GM21381 (cell line): Measurements from ENCODE around the gene BCL11A.
"Not testable (repeated sequence)": the region's sequence is repeated elsewhere in the genome, so short reads cannot be mapped to it uniquely, and the experiment has no call there.

Experiments
- ATAC-seq: cut with Tn5 transposase; IDR thresholded peaks from one replicate; pipeline ENCODE4 v1.9.1; 2021; ENCODE audit warnings: mild to moderate bottlenecking, moderate library complexity; ENCODE audit not compliant: unreplicated experiment

Gene BCL11A

DNA sequence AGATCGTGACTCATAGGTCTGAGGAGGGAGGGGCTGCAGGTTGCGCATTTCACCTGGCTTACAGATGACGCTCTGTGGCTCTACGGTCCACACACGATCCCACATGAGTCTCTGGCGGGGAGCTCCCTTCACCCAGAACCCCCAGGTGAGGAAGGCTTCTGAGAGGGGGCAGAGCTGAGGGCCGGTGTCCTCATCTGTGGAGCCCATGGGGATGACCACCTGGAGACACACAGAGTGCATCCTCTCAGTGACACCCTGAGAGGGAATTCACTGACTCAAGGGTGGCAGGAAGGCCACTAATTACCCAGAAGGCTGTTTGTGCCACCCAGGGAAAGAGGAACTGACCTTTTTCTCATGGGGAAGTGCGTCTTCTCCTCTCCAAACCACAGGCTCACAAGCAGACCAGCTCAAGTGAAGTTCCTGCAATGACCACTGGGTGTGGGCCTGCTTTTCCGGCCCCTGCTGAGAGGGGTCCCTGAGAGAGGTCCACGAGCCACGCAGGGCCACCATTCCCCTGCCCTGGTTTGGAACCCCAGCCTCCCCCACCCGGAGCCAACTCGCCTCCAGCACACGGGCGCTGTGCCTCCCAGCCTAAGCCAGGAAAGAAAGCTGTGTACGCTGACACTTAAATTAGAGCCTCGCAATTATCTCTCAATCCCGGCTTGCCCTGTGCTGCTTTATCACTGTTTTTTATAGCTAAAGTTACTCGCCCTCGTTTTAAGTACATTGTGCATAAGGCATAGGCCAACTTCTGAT, 114.1 kb downstream of the BCL11A start:
- ATAC-seq = peak; percentile 97

DNA sequence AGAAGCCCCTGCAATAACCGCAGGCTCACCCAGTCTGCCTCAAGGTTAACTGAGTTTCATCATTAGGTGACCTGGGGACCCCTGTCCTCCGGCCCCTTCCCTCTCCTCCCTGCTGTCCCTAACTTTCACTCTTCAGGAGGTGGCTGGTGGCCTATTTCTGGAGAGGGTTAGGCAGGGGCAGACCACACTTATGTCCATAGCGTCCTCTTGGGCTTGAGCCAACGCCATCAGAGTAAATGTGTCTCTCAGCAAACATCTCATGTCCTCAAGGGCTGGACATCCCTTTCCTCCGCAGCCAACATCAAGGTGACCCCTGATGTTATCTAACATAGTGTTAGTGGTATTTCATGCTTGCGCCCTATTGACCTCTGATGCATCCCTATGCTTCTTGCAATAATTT, 114.8 kb downstream of the BCL11A start:
- ATAC-seq = no peak

DNA sequence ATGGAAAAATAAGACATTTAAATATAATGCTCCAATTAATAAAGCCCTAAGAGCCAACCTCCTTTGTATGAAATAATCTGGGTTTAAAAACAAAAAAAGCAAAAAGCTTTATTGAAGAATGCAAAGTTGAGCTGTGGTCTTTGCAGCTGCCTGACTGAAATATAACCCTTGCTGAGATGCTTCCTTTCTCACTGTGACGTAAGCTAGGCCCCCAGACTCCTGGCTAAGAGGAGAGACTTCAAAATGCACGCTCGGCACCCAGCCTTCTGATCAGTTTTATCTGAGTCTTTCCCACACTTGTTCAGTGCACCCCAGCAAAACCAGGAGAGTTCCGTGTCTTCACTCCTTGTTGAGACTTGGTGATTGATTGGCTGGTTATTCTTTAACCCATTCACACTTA, 115.3 kb downstream of the BCL11A start:
- ATAC-seq = no peak

DNA sequence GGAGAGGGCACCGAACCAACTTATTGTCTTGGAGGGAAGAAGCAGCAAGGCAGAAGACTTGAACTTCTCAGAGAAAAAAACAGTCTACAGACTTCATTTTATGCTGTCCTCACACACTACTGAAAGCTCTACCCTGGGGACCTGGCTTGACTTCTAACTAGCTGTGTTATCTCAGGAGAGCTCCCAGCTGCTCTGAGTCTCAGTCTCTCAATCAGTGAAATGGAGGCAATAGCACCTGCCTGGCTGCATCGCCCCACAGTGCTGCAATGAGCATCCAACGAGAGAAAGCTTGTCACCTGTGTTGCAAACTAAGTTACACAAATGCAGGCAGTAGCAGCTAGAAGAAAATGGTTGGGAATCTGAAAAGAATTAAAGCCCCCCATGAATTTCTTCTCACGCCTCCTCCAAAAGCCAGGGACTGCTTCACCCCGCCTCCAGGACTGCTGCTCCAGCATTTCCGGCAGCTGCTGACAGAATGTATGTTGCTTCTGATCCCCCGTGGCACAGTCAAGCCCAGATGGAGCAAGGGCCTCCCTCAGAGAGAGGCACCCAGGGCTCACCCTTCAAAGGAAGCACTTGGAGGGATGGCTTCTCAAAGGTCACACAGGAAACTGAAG, 116.3 kb downstream of the BCL11A start:
- ATAC-seq = no peak

DNA sequence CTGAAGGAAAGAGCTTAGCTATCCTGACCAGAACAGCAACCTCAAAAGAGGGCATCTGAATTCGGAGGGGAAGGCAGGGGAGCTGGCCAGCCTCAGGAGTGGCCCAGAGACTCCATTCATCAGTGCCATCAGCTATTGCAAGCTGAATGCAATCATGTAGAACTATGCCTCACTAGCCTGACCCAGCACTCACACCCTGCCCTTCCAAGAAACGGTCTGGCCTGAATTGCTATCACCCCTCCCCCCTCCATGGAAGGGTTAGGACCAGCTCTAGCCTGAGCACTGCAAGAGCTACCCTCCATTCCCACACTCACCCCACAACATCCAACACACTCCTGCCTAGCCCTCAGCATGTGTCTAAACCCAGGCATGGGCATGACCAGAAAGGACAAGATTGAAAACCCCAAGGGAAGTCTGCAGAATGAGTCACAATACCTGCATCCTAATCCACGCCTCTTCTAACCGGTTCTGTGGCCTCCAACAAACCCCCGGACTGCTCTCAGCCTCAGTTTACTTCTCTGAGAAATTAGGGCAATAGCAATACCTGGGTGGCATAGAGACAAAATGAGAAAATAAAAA, 120.3 kb downstream of the BCL11A start:
- no peak for ATAC-seq

DNA sequence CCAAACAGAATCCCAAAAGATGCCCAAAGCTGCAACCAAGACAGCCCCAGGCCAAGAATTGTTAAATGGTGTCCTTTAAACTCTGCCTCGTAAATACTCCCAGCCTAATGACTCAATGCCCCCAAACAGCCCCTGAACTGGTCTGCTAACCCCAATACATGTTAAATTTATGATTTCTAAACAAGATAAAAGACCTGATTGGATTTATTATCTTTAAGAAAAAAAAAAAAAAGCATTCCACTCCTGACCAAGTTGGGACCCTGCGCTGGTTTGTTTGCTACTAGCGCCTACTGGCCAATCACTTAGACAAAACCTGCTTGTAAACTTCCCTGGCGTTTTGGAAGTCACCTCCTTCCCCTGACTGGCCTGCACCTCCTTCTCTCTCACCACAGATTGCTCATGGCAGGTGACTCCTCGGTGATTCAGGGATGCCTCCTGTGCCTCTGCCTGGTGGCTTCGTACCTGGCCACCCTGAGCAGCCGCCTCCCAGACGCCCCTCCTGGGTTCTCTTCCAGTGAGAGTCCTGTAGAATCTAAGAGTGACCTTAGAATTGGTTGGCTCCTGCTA, 121.3 kb downstream of the BCL11A start:
- ATAC-seq = no peak

DNA sequence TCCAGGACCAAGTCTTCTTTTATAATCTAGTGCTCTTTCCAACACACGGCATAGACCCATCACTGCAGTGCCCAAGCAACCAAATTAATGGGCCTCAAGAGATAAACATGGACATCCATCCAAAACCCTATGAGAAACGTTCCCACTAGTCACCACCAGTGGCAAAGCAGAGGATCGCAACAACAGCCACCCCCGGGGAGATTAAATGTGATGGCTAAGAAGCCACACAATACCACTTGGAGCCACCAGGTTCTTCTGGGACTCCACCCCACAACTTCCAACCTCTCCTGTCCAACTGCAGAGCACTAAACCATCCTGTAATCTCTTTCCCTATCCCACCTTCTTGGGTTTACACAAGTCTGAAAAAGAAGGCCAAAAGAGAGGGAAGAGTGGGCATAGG, 123.8 kb downstream of the BCL11A start:
- no peak for ATAC-seq

DNA sequence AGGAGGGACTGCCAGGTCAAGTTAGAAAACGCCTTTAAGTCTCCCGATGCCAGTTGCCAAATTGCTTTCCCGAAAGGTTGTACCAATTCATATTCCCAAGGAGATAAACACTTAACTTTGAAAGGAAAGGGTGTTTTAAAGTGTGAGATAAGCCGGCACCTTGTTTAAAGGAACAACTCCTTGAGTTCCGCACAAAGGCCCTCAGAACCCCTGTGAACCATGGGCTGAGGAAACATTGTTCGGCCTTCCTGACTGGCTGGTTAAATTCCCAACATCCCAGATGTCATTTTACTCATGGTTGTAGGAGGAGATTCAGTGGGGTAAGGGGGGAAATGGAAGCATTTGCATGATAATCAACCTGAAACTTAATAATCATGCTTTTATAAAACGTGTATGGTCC, 126.6 kb downstream of the BCL11A start:
- ATAC-seq = no peak

DNA sequence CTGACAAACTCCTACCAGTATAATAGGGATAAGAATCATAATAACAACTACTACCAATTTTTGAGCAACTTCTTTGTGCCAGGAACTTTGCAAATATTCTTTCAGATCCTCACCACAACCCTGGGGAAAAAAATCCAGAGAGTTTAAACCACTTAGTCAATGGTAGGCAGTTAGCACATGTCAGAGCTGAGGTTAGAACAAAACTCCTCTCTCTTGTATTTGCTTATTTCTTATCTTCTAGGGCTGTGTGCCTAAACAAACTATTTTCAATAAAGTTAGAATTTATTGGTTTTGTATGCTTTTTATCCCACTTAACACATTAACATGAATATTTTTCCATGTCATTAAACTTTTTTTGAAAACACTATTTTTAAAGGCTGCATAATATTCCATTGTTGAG, 127.1 kb downstream of the BCL11A start:
- ATAC-seq = no peak

DNA sequence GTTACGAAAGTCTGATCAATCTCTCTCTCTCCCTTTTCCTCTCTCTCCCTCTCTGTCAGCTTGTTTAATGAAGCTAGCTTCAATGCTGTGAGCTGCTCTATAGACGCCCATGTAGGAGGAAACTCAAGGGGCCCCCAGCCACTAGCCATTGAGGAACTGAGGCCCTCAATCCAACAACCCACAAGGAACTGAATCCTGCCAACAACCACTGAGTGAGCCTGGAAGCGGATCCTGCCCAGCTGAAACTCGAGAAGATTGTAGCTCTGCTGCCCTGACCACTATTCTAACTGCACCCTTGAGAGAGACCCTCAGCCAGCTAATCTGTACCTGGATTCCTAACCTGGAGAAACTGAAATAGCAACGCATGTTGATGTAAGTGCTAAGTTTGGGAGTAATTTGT, 129.2 kb downstream of the BCL11A start:
- ATAC-seq = no peak

DNA sequence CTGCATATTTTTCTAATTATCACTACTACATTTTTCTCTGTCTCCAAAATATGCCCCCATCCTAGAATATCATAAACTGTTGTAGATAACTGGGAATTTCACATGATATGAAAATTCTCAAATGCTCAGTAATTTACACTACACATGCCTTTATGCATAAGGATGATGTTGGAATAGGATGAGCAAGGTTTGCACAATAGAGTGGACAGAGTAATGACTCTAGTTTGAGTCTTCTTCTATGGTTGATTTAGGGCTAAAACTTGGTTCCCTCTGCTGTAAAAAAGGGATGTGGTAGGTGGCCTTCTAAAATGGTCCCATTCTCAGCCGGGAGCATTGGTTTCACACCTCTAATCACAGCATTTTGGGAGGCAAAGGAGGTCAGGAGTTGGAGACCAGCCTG, 129.9 kb downstream of the BCL11A start:
- ATAC-seq = no peak

DNA sequence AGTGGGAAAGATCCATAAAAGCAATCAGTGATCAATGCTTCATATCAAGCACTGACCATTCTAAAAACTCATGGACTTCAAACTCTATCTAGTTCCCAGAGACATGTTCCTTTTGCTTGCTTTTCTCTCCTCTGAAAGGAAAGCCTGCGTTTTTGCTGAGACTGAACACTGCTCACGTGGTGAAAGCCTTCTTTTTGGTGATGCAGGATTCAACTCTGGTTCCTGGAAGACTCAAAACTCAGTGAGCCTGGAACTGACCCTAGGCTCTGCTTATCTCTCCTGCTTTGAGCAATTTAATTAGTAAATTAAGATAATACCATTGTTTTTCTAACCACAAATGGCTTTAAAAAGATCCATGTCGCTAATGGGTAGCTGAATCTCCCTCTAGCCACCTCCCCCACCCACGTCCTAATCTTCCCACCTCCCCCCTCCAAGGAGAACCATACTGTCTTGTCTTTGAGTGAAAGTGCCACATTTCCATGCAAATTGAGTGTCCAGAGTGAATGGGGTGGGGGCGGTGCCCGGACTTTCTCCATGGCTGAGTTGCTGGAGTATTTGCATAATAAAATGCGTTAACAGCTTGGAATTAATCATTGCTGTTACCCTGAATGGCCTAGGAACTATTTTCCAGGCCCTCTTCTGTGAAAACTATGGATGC, 130.5 kb downstream of the BCL11A start:
- no peak for ATAC-seq

DNA sequence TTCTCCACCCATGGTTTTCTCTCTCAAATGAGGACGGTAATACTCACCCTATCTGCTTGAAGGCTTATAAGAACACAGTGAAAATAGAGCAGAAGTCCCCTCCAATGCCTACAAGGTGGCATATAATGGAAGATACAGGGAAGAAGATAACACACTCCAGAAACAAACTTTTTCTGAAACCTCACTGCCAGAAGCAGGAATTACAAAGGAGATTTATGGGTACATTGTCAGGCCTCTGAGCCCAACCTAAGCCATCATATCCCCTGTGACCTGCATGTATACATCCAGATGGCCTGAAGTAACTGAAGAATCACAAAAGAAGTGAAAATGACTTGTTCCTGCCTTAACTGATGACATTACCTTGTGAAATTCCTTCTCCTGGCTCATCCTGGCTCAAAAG, 136.2 kb downstream of the BCL11A start:
- ATAC-seq = not testable (repeated sequence)

DNA sequence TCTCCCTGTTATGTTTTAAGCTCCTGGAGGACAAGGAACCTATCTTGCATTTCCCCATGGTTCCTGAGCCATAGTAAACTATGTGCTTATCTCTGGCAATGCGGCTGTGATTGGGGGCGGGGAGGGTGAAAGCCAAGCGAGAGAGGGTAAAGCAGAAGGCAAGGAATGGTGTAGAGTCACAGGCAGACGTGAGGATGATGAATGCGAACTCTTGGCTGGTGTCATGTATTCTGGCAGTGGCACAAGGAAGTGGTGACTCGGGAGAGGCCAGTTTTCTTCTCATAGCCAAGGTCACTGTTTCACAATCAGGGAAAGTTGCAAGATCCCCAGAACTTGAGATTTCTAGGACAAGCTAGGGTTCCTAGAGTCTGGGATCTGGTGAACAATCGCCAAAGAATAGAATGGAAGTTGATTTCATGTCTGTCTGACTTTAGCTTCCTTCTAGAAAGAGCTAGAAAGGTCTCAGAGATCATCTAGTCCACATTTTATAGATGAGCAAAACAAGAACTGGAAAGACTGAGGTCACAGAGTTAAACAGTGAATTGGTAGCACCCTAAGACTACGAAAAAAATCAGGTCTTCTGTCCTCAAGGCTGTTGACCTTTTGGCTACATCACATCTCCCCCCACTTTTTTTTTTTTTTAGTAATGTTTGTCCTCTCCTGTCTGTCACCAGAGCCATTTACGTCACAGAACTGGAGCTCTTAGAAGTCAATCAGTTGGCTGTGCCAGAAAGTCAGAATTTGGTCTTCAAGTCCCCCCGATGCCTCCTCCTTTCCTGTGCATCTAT, 137.0 kb downstream of the BCL11A start:
- ATAC-seq = no peak

DNA sequence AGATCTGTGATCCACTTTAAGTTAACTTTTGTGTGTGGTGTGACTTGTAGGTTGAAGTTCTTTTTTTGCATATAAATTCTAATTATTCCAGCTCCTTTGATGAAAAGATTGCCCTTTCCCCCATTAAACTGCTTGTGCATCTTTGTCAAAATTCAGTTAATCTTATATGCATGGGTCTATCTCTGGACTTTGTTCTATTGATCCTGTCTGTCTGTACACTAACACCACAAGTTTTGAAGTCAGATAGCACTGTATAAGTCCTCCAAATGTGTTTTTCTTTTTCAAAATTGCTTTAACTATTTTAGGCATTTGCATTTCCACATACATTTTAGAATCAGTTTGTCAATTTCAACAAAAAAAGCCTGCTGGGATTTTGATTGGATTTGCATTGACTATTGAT, 137.6 kb downstream of the BCL11A start:
- no peak for ATAC-seq

DNA sequence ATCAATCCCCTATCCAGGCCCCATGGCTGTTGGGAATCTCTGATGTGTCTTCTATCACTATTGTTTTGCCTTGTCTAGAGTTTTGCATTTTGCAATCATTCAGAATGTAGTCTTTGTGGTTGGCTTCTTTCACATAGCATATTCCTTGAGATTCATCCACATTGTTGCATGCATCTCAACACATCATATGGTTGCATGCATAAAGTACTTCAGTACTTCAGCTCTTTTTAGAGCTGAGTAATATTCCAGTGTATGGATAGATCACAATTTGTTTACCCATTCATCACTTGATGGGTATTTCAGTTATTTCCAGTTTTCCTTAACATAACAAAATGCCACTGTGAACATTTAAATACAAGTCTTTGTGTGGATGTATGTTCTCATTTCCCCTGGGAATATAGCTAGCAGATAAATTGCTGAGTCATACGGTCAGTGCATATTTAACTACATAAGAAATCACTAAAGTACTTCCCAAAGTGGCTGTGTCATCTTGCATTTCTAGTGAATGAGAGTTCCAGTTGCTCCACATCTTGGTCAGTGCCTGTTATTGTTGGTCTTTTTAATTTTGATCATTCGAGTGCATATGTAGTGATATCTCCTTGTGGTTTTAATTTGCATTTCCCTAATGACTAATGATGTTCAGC, 138.8 kb downstream of the BCL11A start:
- no peak for ATAC-seq

DNA sequence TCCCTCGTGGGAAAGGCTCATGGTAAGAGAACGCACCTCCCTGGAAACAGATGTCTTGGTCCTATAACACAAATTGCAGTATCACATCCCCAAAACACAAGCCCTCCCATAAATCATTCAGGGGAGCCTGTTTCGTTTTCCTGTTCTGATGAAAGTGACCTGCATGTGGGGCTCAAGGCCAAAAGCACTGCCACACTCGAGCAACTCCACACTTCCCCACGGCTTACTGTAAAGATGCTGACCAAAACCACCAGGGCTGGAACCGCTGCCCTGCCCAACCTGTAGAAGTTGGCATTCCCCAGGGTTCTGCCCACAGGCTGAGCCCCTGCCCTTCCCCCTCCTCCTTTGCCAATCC, 139.7 kb downstream of the BCL11A start:
- peak; percentile 84 for ATAC-seq

DNA sequence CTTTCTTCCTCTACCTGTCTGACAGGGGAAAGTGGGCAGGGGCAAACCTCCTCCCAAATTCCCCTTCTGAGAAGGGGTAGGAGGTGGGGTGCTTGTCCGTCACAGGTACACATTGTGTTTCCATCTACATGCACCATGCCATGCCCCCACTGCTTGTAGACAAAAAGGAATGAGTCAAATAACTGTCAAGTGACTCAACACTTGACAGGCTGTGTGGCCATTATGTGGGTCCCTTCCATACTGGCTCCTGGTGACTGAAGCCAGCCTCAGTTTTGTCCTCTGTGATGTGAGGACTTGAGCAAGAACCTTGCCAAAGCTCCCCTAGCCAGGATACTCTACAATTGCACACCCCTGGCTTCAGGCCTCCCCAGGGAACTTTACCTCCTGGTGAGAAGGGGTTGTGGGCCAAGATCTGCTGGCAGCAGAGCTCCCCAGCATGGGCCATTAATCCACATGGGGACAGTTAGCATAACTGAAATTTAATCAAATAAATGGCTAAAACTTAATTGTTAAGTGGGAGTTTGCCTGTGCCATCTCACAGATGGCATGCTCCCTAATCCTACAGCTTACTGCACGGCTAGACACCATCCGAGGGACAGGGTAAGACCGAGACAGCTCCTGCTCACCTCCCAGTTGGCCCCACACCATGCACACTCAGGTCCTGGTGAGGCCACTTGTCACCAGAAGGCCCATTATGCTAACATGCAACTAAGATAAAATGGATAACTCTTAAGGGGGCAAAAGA, 140.2 kb downstream of the BCL11A start:
- ATAC-seq = peak; percentile 36

DNA sequence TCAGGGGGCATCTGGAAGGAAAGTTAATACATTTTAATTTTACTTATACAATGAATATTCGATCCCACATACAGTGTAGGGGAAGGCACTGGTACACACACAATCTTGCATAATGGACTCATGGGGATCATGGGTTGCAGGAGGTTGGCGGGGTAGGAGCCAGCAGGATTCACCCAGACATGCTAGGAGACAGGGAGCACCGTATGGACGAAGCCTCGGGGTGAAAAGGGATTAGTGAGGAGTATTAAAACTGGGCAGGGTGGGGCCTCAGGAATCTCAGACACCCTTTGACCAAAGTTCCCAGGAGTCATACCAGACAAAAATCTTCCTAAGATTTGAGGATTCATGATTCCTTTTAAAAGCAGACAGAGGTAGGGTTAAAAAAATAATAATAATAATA, 140.8 kb downstream of the BCL11A start:
- ATAC-seq = no peak

DNA sequence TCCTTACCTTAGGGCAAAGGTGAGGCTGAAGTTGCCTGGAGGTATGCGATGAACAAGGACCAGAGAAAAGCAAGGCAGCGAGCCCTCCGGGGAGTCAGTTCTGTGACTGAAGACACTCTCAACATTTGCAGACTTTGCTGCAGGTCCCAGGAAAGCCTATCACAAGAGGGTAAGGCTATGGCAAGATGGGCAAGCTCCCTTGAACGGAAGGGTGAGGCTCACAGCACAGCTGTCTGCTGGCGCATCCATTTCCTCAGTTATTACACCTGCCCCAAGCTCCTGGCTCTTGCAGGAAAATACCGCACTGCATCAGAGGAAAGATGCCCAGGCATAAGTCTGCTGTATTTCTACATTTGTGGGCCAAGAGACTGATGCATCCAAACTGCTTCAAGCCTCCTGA, 141.4 kb downstream of the BCL11A start:
- ATAC-seq = no peak
